Vagina (tissue), 2 donors: Measurements from ENCODE around the gene TMA7. TPM values are rescaled to one million over a fixed set of nuclear protein-coding genes. Genes with fewer than 3 reads are reported as not detected.
A peak's percentile ranks its signal among the peaks of the same experiment; 100 is the strongest.

ENCODE experiments used
- DNase-seq, 2 donors: peaks; one replicate each; pipeline ENCODE4 v3.0.0-alpha.2; 2017; ENCODE audit errors: extremely low spot score in 2 of 2
- H3K27ac ChIP-seq: fragments of 200-600 bp; sonication (generic); one replicate; pipeline ENCODE4 v1.5.1; 2019
- H3K27me3 ChIP-seq: fragments of 200-600 bp; sonication (generic); one replicate; pipeline ENCODE4 v1.5.1; 2019
- H3K36me3 ChIP-seq, 2 donors: fragments of 200-600 bp; sonication (generic); one replicate each; pipeline ENCODE4 v1.5.1; 2017 to 2019
- H3K4me1 ChIP-seq: fragments of 200-600 bp; sonication (generic); one replicate; pipeline ENCODE4 v1.5.1; 2019
- H3K4me3 ChIP-seq, 2 donors: fragments of 200-600 bp; sonication (generic); 1 replicate in 1 of 2; 2 replicates in 1 of 2; pipeline ENCODE4 v1.5.1; 2016 to 2019
- H3K9me3 ChIP-seq: fragments of 200-600 bp; sonication (generic); one replicate; pipeline ENCODE4 v1.5.1; 2019
- CTCF ChIP-seq, 3 experiments: fragments of 450-650 bp in 2 of 3; fragments of 200-600 bp in 1 of 3; sonication (generic) in 1 of 3; IDR thresholded peaks; one replicate each; pipeline ENCODE4 v1.5.1; 2017 to 2019; ENCODE audit warnings: antibody characterized with exemption in 3 of 3, mild to moderate bottlenecking in 2 of 3, moderate library complexity in 2 of 3
- POLR2A ChIP-seq, 2 donors: fragments of 450-650 bp; IDR thresholded peaks; one replicate each; pipeline ENCODE4 v1.6.1; 2017; ENCODE audit warnings: antibody characterized with exemption in 2 of 2, mild to moderate bottlenecking in 2 of 2, moderate library complexity in 2 of 2
- POLR2AphosphoS5 ChIP-seq, 2 donors: sonication (generic); formaldehyde crosslinking; IDR thresholded peaks; one replicate each; pipeline ENCODE4 v1.9.0; 2017; ENCODE audit warnings: antibody characterized with exemption in 2 of 2, mild to moderate bottlenecking in 2 of 2, low read depth in 1 of 2; ENCODE audit not compliant: insufficient read depth in 1 of 2
- intact Hi-C: fragments of 100-400 bp; cut with DNase I; formaldehyde crosslinking; loops from one replicate; pipeline ENCODE4 v1.15.1; 2023
- total RNA-seq: library from RNA; depleted of rRNA; stranded (reverse); fragments of >200 nt; gene quantifications from one replicate; pipeline ENCODE4 v1.2.3, GENCODE V29; 2016

Gene TMA7
- total RNA-seq, 1 donor from 2014 or later: 251 TPM

DNA sequence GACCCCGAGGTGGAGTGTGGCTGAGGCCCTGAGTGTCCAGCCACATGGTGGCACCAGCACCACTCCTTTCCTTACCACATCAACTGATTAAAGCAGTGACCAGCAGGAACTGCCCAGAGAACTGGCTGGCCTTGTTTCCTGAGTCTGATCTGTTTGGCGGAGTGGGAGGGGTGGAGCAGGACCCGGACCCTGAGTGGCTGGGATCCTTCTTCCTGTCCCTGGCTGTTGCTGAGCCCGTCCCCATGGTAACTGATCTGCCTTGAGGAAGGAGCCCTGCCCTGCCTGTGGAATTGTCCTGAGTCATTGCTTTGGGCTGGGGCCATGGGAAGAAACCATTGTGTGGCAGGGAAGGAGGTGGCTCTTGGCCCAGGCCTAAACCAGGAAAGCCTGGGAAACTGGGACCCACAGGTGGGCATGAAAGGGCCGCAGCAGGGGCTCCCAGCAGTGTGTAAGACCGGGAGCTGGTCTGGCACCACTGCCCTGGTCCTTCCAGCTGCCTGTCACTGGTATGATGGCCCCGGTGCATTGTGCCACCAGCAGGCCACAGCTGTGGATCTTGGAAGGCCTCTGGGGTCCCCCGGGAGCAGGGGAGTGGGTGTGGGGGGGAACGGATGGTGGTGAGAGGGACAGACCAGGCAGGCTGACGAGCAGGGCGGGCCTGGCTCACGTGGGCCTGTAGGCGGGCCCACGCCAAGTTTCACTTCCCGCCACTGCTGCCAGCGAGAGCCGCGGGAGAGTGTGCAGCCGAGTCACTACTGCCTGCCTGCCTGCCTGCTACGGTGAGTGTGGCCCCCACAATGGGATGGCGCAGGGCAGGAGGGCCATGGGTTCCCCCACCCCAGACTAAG, 25.7 kb downstream of the TMA7 start:
- Histone ChIP-seq H3K27ac (peak overlapping the region; percentile 100), H3K4me3 (peak overlapping the region; percentile 46 to 60), H3K4me1 (peaks cover 59% of the 10 kb centered on the region), H3K27me3 (no peaks in the 10 kb centered on the region), H3K36me3 (peaks cover 0 to 31% of the 10 kb centered on the region in 2 donors), H3K9me3 (no peaks in the 10 kb centered on the region)
- TF ChIP-seq CTCF (IDR thresholded peaks at IDR 0.05): peak; percentile 68 to 96 (median 79)
- TF ChIP-seq POLR2A (IDR thresholded peaks at IDR 0.05): peak in 1 of 2 donors; percentile 83
- TF ChIP-seq POLR2AphosphoS5 (IDR thresholded peaks at IDR 0.05; ENCODE audit: insufficient read depth in 1 of 2, low read depth in 1 of 2): peak; percentile 93 to 97
- intact Hi-C loops: loop anchor here (2.0 kb wide), 2 partner anchors 39 to 83 kb away; partner anchors contain the start of gene SHISA5
- peak in 1 of 2 donors; percentile 100 for DNase-seq

DNA sequence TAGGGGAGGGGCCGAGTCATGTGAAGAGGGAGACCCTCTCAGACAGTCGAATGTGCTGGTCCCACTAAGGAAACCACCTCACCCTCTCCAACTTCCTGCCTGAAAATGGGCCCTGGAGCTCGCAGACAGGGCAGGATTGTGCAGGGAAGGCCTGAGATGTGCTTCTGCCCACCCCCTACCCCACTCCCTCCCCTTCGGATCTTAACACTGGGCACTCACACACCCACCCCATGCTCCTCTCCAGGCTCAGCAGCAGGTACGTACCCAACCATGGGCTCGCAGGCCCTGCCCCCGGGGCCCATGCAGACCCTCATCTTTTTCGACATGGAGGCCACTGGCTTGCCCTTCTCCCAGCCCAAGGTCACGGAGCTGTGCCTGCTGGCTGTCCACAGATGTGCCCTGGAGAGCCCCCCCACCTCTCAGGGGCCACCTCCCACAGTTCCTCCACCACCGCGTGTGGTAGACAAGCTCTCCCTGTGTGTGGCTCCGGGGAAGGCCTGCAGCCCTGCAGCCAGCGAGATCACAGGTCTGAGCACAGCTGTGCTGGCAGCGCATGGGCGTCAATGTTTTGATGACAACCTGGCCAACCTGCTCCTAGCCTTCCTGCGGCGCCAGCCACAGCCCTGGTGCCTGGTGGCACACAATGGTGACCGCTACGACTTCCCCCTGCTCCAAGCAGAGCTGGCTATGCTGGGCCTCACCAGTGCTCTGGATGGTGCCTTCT, 26.5 kb downstream of the TMA7 start:
- TF ChIP-seq CTCF (IDR thresholded peaks at IDR 0.05) (no peak), POLR2A (IDR thresholded peaks at IDR 0.05) (no peak), POLR2AphosphoS5 (IDR thresholded peaks at IDR 0.05; ENCODE audit: insufficient read depth in 1 of 2, low read depth in 1 of 2) (no peak)
- no peaks in the 10 kb centered on the region for H3K27me3 ChIP-seq
- peaks cover 0 to 28% of the 10 kb centered on the region in 2 donors for H3K36me3 ChIP-seq
- peaks cover 67% of the 10 kb centered on the region for H3K4me1 ChIP-seq
- H3K9me3 ChIP-seq: no peaks in the 10 kb centered on the region
- DNase-seq: no peak
- H3K4me3 ChIP-seq: peak overlapping the region; percentile 46 to 60
- peak overlapping the region; percentile 100 for H3K27ac ChIP-seq
- intact Hi-C loops: no loop called here

DNA sequence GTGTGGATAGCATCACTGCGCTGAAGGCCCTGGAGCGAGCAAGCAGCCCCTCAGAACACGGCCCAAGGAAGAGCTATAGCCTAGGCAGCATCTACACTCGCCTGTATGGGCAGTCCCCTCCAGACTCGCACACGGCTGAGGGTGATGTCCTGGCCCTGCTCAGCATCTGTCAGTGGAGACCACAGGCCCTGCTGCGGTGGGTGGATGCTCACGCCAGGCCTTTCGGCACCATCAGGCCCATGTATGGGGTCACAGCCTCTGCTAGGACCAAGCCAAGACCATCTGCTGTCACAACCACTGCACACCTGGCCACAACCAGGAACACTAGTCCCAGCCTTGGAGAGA, 27.0 kb downstream of the TMA7 start:
- H3K4me3 ChIP-seq: peak overlapping the region; percentile 46 to 60
- intact Hi-C loops: no loop called here
- peaks cover 0 to 28% of the 10 kb centered on the region in 2 donors for H3K36me3 ChIP-seq
- no peak for DNase-seq
- no peaks in the 10 kb centered on the region for H3K27me3 ChIP-seq
- no peaks in the 10 kb centered on the region for H3K9me3 ChIP-seq
- TF ChIP-seq CTCF (IDR thresholded peaks at IDR 0.05) (no peak), POLR2AphosphoS5 (IDR thresholded peaks at IDR 0.05; ENCODE audit: insufficient read depth in 1 of 2, low read depth in 1 of 2) (no peak), POLR2A (IDR thresholded peaks at IDR 0.05) (no peak)
- H3K27ac ChIP-seq: peak overlapping the region; percentile 100
- peaks cover 73% of the 10 kb centered on the region for H3K4me1 ChIP-seq

DNA sequence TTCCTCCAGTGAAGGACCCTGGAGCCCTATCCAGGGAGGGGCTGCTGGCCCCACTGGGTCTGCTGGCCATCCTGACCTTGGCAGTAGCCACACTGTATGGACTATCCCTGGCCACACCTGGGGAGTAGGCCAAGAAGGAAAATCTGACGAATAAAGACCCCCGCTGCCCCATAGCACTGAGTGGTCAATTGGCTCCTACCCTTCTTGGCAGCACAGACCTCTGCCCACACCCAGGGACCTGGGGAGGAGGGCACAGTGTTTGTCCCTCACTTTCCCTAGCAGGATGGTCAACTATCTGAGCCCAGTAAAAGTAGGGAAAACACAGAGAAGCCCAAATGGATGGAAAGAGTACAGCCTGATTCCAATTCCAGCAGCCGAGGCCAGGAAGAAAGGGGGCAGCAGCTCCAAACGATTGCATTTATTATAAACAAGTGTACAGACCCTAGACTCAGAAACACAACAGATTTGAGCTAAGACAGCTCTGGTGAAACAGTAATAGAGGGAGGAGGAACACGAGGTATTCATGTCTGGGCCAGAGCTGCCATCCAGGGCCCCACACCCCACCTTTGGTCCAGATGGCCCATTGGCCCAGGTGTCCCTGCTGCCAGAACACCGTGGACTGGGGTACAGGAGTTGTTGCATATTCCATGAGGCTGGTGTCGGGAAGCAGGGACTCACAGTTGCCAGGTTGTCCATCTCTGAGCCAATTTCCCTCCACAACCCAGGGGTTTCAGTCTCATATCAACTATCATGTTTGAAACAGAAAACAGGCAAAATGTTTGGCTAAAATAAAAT, 27.6 kb downstream of the TMA7 start:
- DNase-seq: no peak
- H3K36me3 ChIP-seq: peaks cover 0 to 28% of the 10 kb centered on the region in 2 donors
- peak overlapping the region; percentile 46 to 60 for H3K4me3 ChIP-seq
- H3K4me1 ChIP-seq: peaks cover 78% of the 10 kb centered on the region
- TF ChIP-seq POLR2AphosphoS5 (IDR thresholded peaks at IDR 0.05; ENCODE audit: insufficient read depth in 1 of 2, low read depth in 1 of 2) (no peak), POLR2A (IDR thresholded peaks at IDR 0.05) (no peak), CTCF (IDR thresholded peaks at IDR 0.05) (no peak)
- H3K9me3 ChIP-seq: no peaks in the 10 kb centered on the region
- peak overlapping the region; percentile 100 for H3K27ac ChIP-seq
- H3K27me3 ChIP-seq: no peaks in the 10 kb centered on the region
- intact Hi-C loops: no loop called here
